Measurements from ENCODE around the gene GPHN.
A peak's percentile ranks its signal among the peaks of the same experiment; 100 is the strongest.

GPHN gene

GRCh38 chr14:66603945-66604344, 96.0 kb downstream of the GPHN start:
- no peak for DNase-seq

GRCh38 chr14:66606826-66607225, 98.9 kb downstream of the GPHN start:
- DNase-seq = no peak

- DNase-seq = no peak
Observed at GRCh38 chr14:66610154-66610563, 102.2 kb downstream of the GPHN start.

- DNase-seq = no peak
Observed at GRCh38 chr14:66613344-66613743, 105.4 kb downstream of the GPHN start.

- no peak for DNase-seq
Observed at GRCh38 chr14:66619952-66620351, 112.0 kb downstream of the GPHN start.

GRCh38 chr14:66623838-66624237, 115.9 kb downstream of the GPHN start:
- DNase-seq = no peak

- peak; percentile 50 for DNase-seq
Observed at GRCh38 chr14:66624336-66624937, 116.5 kb downstream of the GPHN start.

- no peak for DNase-seq
Observed at GRCh38 chr14:66628636-66629035, 120.7 kb downstream of the GPHN start.

- DNase-seq = no peak
Observed at GRCh38 chr14:66629499-66629898, 121.6 kb downstream of the GPHN start.

GRCh38 chr14:66634876-66635275, 126.9 kb downstream of the GPHN start:
- DNase-seq = no peak

- DNase-seq = no peak
Observed at GRCh38 chr14:66635435-66635834, 127.5 kb downstream of the GPHN start.

- no peak for DNase-seq
Observed at GRCh38 chr14:66636240-66636639, 128.3 kb downstream of the GPHN start.

- DNase-seq = no peak
Observed at GRCh38 chr14:66638689-66639088, 130.7 kb downstream of the GPHN start.

GRCh38 chr14:66641861-66642635, 134.1 kb downstream of the GPHN start:
- DNase-seq = no peak

GRCh38 chr14:66643344-66643743, 135.4 kb downstream of the GPHN start:
- no peak for DNase-seq

- no peak for DNase-seq
Observed at GRCh38 chr14:66645716-66646115, 137.8 kb downstream of the GPHN start.

- peak; percentile 99 for DNase-seq
Observed at GRCh38 chr14:66649498-66649897, 141.6 kb downstream of the GPHN start.

GRCh38 chr14:66650491-66650911, 142.6 kb downstream of the GPHN start:
- DNase-seq = no peak

- DNase-seq = no peak
Observed at GRCh38 chr14:66651536-66652220, 143.7 kb downstream of the GPHN start.

GRCh38 chr14:66652525-66653106, 144.7 kb downstream of the GPHN start:
- DNase-seq = peak; percentile 29

GRCh38 chr14:66657780-66658179, 149.8 kb downstream of the GPHN start:
- DNase-seq = no peak

- no peak for DNase-seq
Observed at GRCh38 chr14:66662374-66662773, 154.4 kb downstream of the GPHN start.

- DNase-seq = no peak
Observed at GRCh38 chr14:66677780-66678179, 169.8 kb downstream of the GPHN start.

- no peak for DNase-seq
Observed at GRCh38 chr14:66680216-66680615, 172.3 kb downstream of the GPHN start.
